Measurements from ENCODE around the gene EDRF1.

EDRF1 gene

GRCh38 chr10:125799451-125800182, 80.1 kb downstream of the EDRF1 start:
- H3K4me1 ChIP-seq (ENCODE audit: control insufficient read depth, insufficient read depth, low read length), result no peaks in the 10 kb centered on the region
- H3K36me3 ChIP-seq (ENCODE audit: control insufficient read depth, insufficient read depth, low read length), result no peaks in the 10 kb centered on the region; the same call in 1 of the 2 replicates
- no peak for DNase-seq (ENCODE audit: low read depth, low spot score)
- no CpG with 5 or more reads among the region's 8 CpGs for WGBS (ENCODE audit: insufficient coverage, insufficient read length)
- no peak overlapping the region for H3K27ac ChIP-seq (ENCODE audit: low read length)
- H3K4me3 ChIP-seq (ENCODE audit: low read length), result no peak overlapping the region
- no peaks in the 10 kb centered on the region for H3K27me3 ChIP-seq (ENCODE audit: control insufficient read depth, insufficient read depth, low read length)
- no peaks in the 10 kb centered on the region for H3K9me3 ChIP-seq (ENCODE audit: control insufficient read depth, insufficient read depth, low read length)

- Histone ChIP-seq H3K36me3 (ENCODE audit: control insufficient read depth, insufficient read depth, low read length) (peaks cover 4% of the 10 kb centered on the region), H3K4me3 (ENCODE audit: low read length) (no peak overlapping the region), H3K27me3 (ENCODE audit: control insufficient read depth, insufficient read depth, low read length) (no peaks in the 10 kb centered on the region), H3K27ac (ENCODE audit: low read length) (no peak overlapping the region), H3K9me3 (ENCODE audit: control insufficient read depth, insufficient read depth, low read length) (no peaks in the 10 kb centered on the region), H3K4me1 (ENCODE audit: control insufficient read depth, insufficient read depth, low read length) (no peaks in the 10 kb centered on the region)
- DNase-seq (ENCODE audit: low read depth, low spot score), result no peak
- no CpG with 5 or more reads among the region's 1 CpG for WGBS (ENCODE audit: insufficient coverage, insufficient read length)
These were observed 82.1 kb downstream of the EDRF1 start for GRCh38 chr10:125801574-125801973.

GRCh38 chr10:125802131-125802530, 82.6 kb downstream of the EDRF1 start:
- H3K4me3 ChIP-seq (ENCODE audit: low read length), result no peak overlapping the region
- no peak overlapping the region for H3K27ac ChIP-seq (ENCODE audit: low read length)
- no peaks in the 10 kb centered on the region for H3K9me3 ChIP-seq (ENCODE audit: control insufficient read depth, insufficient read depth, low read length)
- no CpG with 5 or more reads among the region's 5 CpGs for WGBS (ENCODE audit: insufficient coverage, insufficient read length)
- H3K27me3 ChIP-seq (ENCODE audit: control insufficient read depth, insufficient read depth, low read length), result no peaks in the 10 kb centered on the region
- no peaks in the 10 kb centered on the region for H3K4me1 ChIP-seq (ENCODE audit: control insufficient read depth, insufficient read depth, low read length)
- DNase-seq (ENCODE audit: low read depth, low spot score), result no peak
- H3K36me3 ChIP-seq (ENCODE audit: control insufficient read depth, insufficient read depth, low read length), result peaks cover 4% of the 10 kb centered on the region

GRCh38 chr10:125802739-125803138, 83.2 kb downstream of the EDRF1 start:
- Histone ChIP-seq H3K36me3 (ENCODE audit: control insufficient read depth, insufficient read depth, low read length) (peaks cover 4% of the 10 kb centered on the region), H3K27me3 (ENCODE audit: control insufficient read depth, insufficient read depth, low read length) (no peaks in the 10 kb centered on the region), H3K4me3 (ENCODE audit: low read length) (no peak overlapping the region), H3K27ac (ENCODE audit: low read length) (no peak overlapping the region), H3K4me1 (ENCODE audit: control insufficient read depth, insufficient read depth, low read length) (no peaks in the 10 kb centered on the region), H3K9me3 (ENCODE audit: control insufficient read depth, insufficient read depth, low read length) (no peaks in the 10 kb centered on the region)
- WGBS (ENCODE audit: insufficient coverage, insufficient read length), result no CpG with 5 or more reads among the region's 7 CpGs
- DNase-seq (ENCODE audit: low read depth, low spot score), result no peak

- H3K27ac ChIP-seq (ENCODE audit: low read length), result no peak overlapping the region
- no peaks in the 10 kb centered on the region for H3K27me3 ChIP-seq (ENCODE audit: control insufficient read depth, insufficient read depth, low read length)
- no peaks in the 10 kb centered on the region for H3K9me3 ChIP-seq (ENCODE audit: control insufficient read depth, insufficient read depth, low read length)
- no peaks in the 10 kb centered on the region for H3K4me1 ChIP-seq (ENCODE audit: control insufficient read depth, insufficient read depth, low read length)
- no peak overlapping the region for H3K4me3 ChIP-seq (ENCODE audit: low read length)
- no peak for DNase-seq (ENCODE audit: low read depth, low spot score)
- no CpG with 5 or more reads among the region's 1 CpG for WGBS (ENCODE audit: insufficient coverage, insufficient read length)
- peaks cover 4% of the 10 kb centered on the region for H3K36me3 ChIP-seq (ENCODE audit: control insufficient read depth, insufficient read depth, low read length)
These were observed 88.5 kb downstream of the EDRF1 start for GRCh38 chr10:125808047-125808446.

DNA sequence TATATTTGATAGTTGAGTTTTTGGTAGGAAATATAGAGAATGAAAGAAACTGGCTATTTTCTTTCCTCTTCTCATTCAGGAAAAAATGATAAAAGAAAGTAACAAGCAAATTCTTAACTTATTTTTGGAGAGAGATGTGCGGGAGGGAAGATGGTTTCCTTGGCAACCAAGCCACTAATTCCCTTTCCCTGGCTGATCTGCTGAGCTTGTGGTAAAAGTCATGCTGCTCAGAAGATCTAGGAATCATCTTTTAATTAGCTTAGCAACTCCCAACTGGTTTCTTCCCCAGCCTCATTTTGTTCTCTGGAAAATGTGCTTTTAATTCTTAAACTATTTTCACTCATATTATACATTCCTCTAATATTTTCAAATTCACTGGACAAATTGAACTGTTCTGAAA, 91.7 kb downstream of the EDRF1 start:
- no peaks in the 10 kb centered on the region for H3K27me3 ChIP-seq (ENCODE audit: control insufficient read depth, insufficient read depth, low read length)
- H3K4me1 ChIP-seq (ENCODE audit: control insufficient read depth, insufficient read depth, low read length), result no peaks in the 10 kb centered on the region
- no peak overlapping the region for H3K27ac ChIP-seq (ENCODE audit: low read length)
- no peak overlapping the region for H3K4me3 ChIP-seq (ENCODE audit: low read length)
- no peaks in the 10 kb centered on the region for H3K9me3 ChIP-seq (ENCODE audit: control insufficient read depth, insufficient read depth, low read length)
- H3K36me3 ChIP-seq (ENCODE audit: control insufficient read depth, insufficient read depth, low read length), result peaks cover 2% of the 10 kb centered on the region; the same call in 1 of the 2 replicates
- DNase-seq (ENCODE audit: low read depth, low spot score), result no peak
- no CpG with 5 or more reads among the region's 1 CpG for WGBS (ENCODE audit: insufficient coverage, insufficient read length)

GRCh38 chr10:125812128-125812750, 92.7 kb downstream of the EDRF1 start:
- Histone ChIP-seq H3K36me3 (ENCODE audit: control insufficient read depth, insufficient read depth, low read length) (peaks cover 2% of the 10 kb centered on the region; the same call in 1 of the 2 replicates), H3K4me1 (ENCODE audit: control insufficient read depth, insufficient read depth, low read length) (no peaks in the 10 kb centered on the region), H3K4me3 (ENCODE audit: low read length) (no peak overlapping the region), H3K27me3 (ENCODE audit: control insufficient read depth, insufficient read depth, low read length) (no peaks in the 10 kb centered on the region), H3K9me3 (ENCODE audit: control insufficient read depth, insufficient read depth, low read length) (no peaks in the 10 kb centered on the region), H3K27ac (ENCODE audit: low read length) (no peak overlapping the region)
- no CpG with 5 or more reads among the region's 1 CpG for WGBS (ENCODE audit: insufficient coverage, insufficient read length)
- DNase-seq (ENCODE audit: low read depth, low spot score), result no peak

All from iPS DF 6.9 (cell line).